ENCODE results near the gene TRAF3IP3.

The TRAF3IP3 gene

GRCh38 chr1:209755926-209756614, at the start of gene TRAF3IP3:
TSS of gene TRAF3IP3 (plus strand) at chr1:209756053. CDS start at chr1:209760040, 3,987 bp downstream.
- Histone ChIP-seq H3K27me3 (ENCODE audit: control insufficient read depth in 1 of 2, insufficient read depth in 2 of 2, low read length in 2 of 2) (peaks cover 0 to 5% of the 10 kb centered on the region in 2 donors), H3K36me3 (ENCODE audit: control insufficient read depth in 1 of 2, insufficient read depth in 2 of 2, low read length in 2 of 2) (no peaks in the 10 kb centered on the region), H3K27ac (ENCODE audit: low read depth, low read length) (peak within 1 kb of the TSS; percentile 37), H3K4me3 (ENCODE audit: low read depth in 1 of 2, low read length in 2 of 2) (peak within 1 kb of the TSS; percentile 45 to 66), H3K9me3 (ENCODE audit: control insufficient read depth in 1 of 2, low read length in 2 of 2) (no peaks in the 10 kb centered on the region), H3K4me1 (ENCODE audit: control insufficient read depth in 1 of 2, insufficient read depth in 2 of 2, low read length in 2 of 2) (peaks cover 11% of the 10 kb centered on the region in 2 donors), H3K9ac (ENCODE audit: low read depth in 1 of 2, low read length in 2 of 2) (peak within 1 kb of the TSS; percentile 36 to 63)

GRCh38 chr1:209706622-209707021, 49.2 kb upstream of the TRAF3IP3 start:
- Histone ChIP-seq H3K9me3 (ENCODE audit: control insufficient read depth in 1 of 2, low read length in 2 of 2) (no peaks in the 10 kb centered on the region), H3K27me3 (ENCODE audit: control insufficient read depth in 1 of 2, insufficient read depth in 2 of 2, low read length in 2 of 2) (no peaks in the 10 kb centered on the region), H3K9ac (ENCODE audit: low read depth in 1 of 2, low read length in 2 of 2) (no peak overlapping the region), H3K4me3 (ENCODE audit: low read depth in 1 of 2, low read length in 2 of 2) (no peak overlapping the region), H3K36me3 (ENCODE audit: control insufficient read depth in 1 of 2, insufficient read depth in 2 of 2, low read length in 2 of 2) (no peaks in the 10 kb centered on the region), H3K27ac (ENCODE audit: low read depth, low read length) (no peak overlapping the region), H3K4me1 (ENCODE audit: control insufficient read depth in 1 of 2, insufficient read depth in 2 of 2, low read length in 2 of 2) (no peaks in the 10 kb centered on the region)

GRCh38 chr1:209707308-209707707, 48.5 kb upstream of the TRAF3IP3 start:
- Histone ChIP-seq H3K27ac (ENCODE audit: low read depth, low read length) (no peak overlapping the region), H3K4me3 (ENCODE audit: low read depth in 1 of 2, low read length in 2 of 2) (no peak overlapping the region), H3K27me3 (ENCODE audit: control insufficient read depth in 1 of 2, insufficient read depth in 2 of 2, low read length in 2 of 2) (no peaks in the 10 kb centered on the region), H3K9ac (ENCODE audit: low read depth in 1 of 2, low read length in 2 of 2) (no peak overlapping the region), H3K4me1 (ENCODE audit: control insufficient read depth in 1 of 2, insufficient read depth in 2 of 2, low read length in 2 of 2) (no peaks in the 10 kb centered on the region), H3K36me3 (ENCODE audit: control insufficient read depth in 1 of 2, insufficient read depth in 2 of 2, low read length in 2 of 2) (no peaks in the 10 kb centered on the region), H3K9me3 (ENCODE audit: control insufficient read depth in 1 of 2, low read length in 2 of 2) (no peaks in the 10 kb centered on the region)

- H3K4me3 ChIP-seq (ENCODE audit: low read depth in 1 of 2, low read length in 2 of 2): no peak overlapping the region
- no peak overlapping the region for H3K27ac ChIP-seq (ENCODE audit: low read depth, low read length)
- H3K27me3 ChIP-seq (ENCODE audit: control insufficient read depth in 1 of 2, insufficient read depth in 2 of 2, low read length in 2 of 2): no peaks in the 10 kb centered on the region
- H3K4me1 ChIP-seq (ENCODE audit: control insufficient read depth in 1 of 2, insufficient read depth in 2 of 2, low read length in 2 of 2): no peaks in the 10 kb centered on the region
- H3K36me3 ChIP-seq (ENCODE audit: control insufficient read depth in 1 of 2, insufficient read depth in 2 of 2, low read length in 2 of 2): no peaks in the 10 kb centered on the region
- no peaks in the 10 kb centered on the region for H3K9me3 ChIP-seq (ENCODE audit: control insufficient read depth in 1 of 2, low read length in 2 of 2)
- no peak overlapping the region for H3K9ac ChIP-seq (ENCODE audit: low read depth in 1 of 2, low read length in 2 of 2)
These were observed 47.6 kb upstream of the TRAF3IP3 start for GRCh38 chr1:209708297-209708696.

- Histone ChIP-seq H3K36me3 (ENCODE audit: control insufficient read depth in 1 of 2, insufficient read depth in 2 of 2, low read length in 2 of 2) (no peaks in the 10 kb centered on the region), H3K9me3 (ENCODE audit: control insufficient read depth in 1 of 2, low read length in 2 of 2) (no peaks in the 10 kb centered on the region), H3K27me3 (ENCODE audit: control insufficient read depth in 1 of 2, insufficient read depth in 2 of 2, low read length in 2 of 2) (no peaks in the 10 kb centered on the region), H3K9ac (ENCODE audit: low read depth in 1 of 2, low read length in 2 of 2) (no peak overlapping the region), H3K4me1 (ENCODE audit: control insufficient read depth in 1 of 2, insufficient read depth in 2 of 2, low read length in 2 of 2) (no peaks in the 10 kb centered on the region), H3K27ac (ENCODE audit: low read depth, low read length) (no peak overlapping the region), H3K4me3 (ENCODE audit: low read depth in 1 of 2, low read length in 2 of 2) (no peak overlapping the region)
These were observed 45.8 kb upstream of the TRAF3IP3 start for GRCh38 chr1:209710093-209710492.

- Histone ChIP-seq H3K9ac (ENCODE audit: low read depth in 1 of 2, low read length in 2 of 2) (no peak overlapping the region), H3K27ac (ENCODE audit: low read depth, low read length) (no peak overlapping the region), H3K36me3 (ENCODE audit: control insufficient read depth in 1 of 2, insufficient read depth in 2 of 2, low read length in 2 of 2) (no peaks in the 10 kb centered on the region), H3K4me3 (ENCODE audit: low read depth in 1 of 2, low read length in 2 of 2) (no peak overlapping the region), H3K27me3 (ENCODE audit: control insufficient read depth in 1 of 2, insufficient read depth in 2 of 2, low read length in 2 of 2) (no peaks in the 10 kb centered on the region), H3K9me3 (ENCODE audit: control insufficient read depth in 1 of 2, low read length in 2 of 2) (no peaks in the 10 kb centered on the region), H3K4me1 (ENCODE audit: control insufficient read depth in 1 of 2, insufficient read depth in 2 of 2, low read length in 2 of 2) (no peaks in the 10 kb centered on the region)
These were observed 45.0 kb upstream of the TRAF3IP3 start for GRCh38 chr1:209710847-209711246.

GRCh38 chr1:209714338-209714737, 41.5 kb upstream of the TRAF3IP3 start:
- H3K9ac ChIP-seq (ENCODE audit: low read depth in 1 of 2, low read length in 2 of 2): no peak overlapping the region
- H3K36me3 ChIP-seq (ENCODE audit: control insufficient read depth in 1 of 2, insufficient read depth in 2 of 2, low read length in 2 of 2): no peaks in the 10 kb centered on the region
- no peaks in the 10 kb centered on the region for H3K9me3 ChIP-seq (ENCODE audit: control insufficient read depth in 1 of 2, low read length in 2 of 2)
- H3K27ac ChIP-seq (ENCODE audit: low read depth, low read length): no peak overlapping the region
- H3K27me3 ChIP-seq (ENCODE audit: control insufficient read depth in 1 of 2, insufficient read depth in 2 of 2, low read length in 2 of 2): no peaks in the 10 kb centered on the region
- H3K4me1 ChIP-seq (ENCODE audit: control insufficient read depth in 1 of 2, insufficient read depth in 2 of 2, low read length in 2 of 2): no peaks in the 10 kb centered on the region
- H3K4me3 ChIP-seq (ENCODE audit: low read depth in 1 of 2, low read length in 2 of 2): no peak overlapping the region

- H3K9ac ChIP-seq (ENCODE audit: low read depth in 1 of 2, low read length in 2 of 2): no peak overlapping the region
- no peak overlapping the region for H3K27ac ChIP-seq (ENCODE audit: low read depth, low read length)
- no peaks in the 10 kb centered on the region for H3K27me3 ChIP-seq (ENCODE audit: control insufficient read depth in 1 of 2, insufficient read depth in 2 of 2, low read length in 2 of 2)
- H3K4me3 ChIP-seq (ENCODE audit: low read depth in 1 of 2, low read length in 2 of 2): no peak overlapping the region
- no peaks in the 10 kb centered on the region for H3K36me3 ChIP-seq (ENCODE audit: control insufficient read depth in 1 of 2, insufficient read depth in 2 of 2, low read length in 2 of 2)
- no peaks in the 10 kb centered on the region for H3K4me1 ChIP-seq (ENCODE audit: control insufficient read depth in 1 of 2, insufficient read depth in 2 of 2, low read length in 2 of 2)
- H3K9me3 ChIP-seq (ENCODE audit: control insufficient read depth in 1 of 2, low read length in 2 of 2): no peaks in the 10 kb centered on the region
These were observed 40.5 kb upstream of the TRAF3IP3 start for GRCh38 chr1:209715314-209715713.

GRCh38 chr1:209717818-209718217, 38.0 kb upstream of the TRAF3IP3 start:
- no peaks in the 10 kb centered on the region for H3K27me3 ChIP-seq (ENCODE audit: control insufficient read depth in 1 of 2, insufficient read depth in 2 of 2, low read length in 2 of 2)
- H3K27ac ChIP-seq (ENCODE audit: low read depth, low read length): no peak overlapping the region
- no peaks in the 10 kb centered on the region for H3K36me3 ChIP-seq (ENCODE audit: control insufficient read depth in 1 of 2, insufficient read depth in 2 of 2, low read length in 2 of 2)
- no peaks in the 10 kb centered on the region for H3K4me1 ChIP-seq (ENCODE audit: control insufficient read depth in 1 of 2, insufficient read depth in 2 of 2, low read length in 2 of 2)
- no peak overlapping the region for H3K9ac ChIP-seq (ENCODE audit: low read depth in 1 of 2, low read length in 2 of 2)
- no peak overlapping the region for H3K4me3 ChIP-seq (ENCODE audit: low read depth in 1 of 2, low read length in 2 of 2)
- H3K9me3 ChIP-seq (ENCODE audit: control insufficient read depth in 1 of 2, low read length in 2 of 2): no peaks in the 10 kb centered on the region

- H3K27ac ChIP-seq (ENCODE audit: low read depth, low read length): peak overlapping the region; percentile 43
- H3K9ac ChIP-seq (ENCODE audit: low read depth in 1 of 2, low read length in 2 of 2): no peak overlapping the region
- H3K27me3 ChIP-seq (ENCODE audit: control insufficient read depth in 1 of 2, insufficient read depth in 2 of 2, low read length in 2 of 2): no peaks in the 10 kb centered on the region
- H3K4me3 ChIP-seq (ENCODE audit: low read depth in 1 of 2, low read length in 2 of 2): no peak overlapping the region
- H3K4me1 ChIP-seq (ENCODE audit: control insufficient read depth in 1 of 2, insufficient read depth in 2 of 2, low read length in 2 of 2): no peaks in the 10 kb centered on the region
- no peaks in the 10 kb centered on the region for H3K36me3 ChIP-seq (ENCODE audit: control insufficient read depth in 1 of 2, insufficient read depth in 2 of 2, low read length in 2 of 2)
- H3K9me3 ChIP-seq (ENCODE audit: control insufficient read depth in 1 of 2, low read length in 2 of 2): no peaks in the 10 kb centered on the region
These were observed 35.5 kb upstream of the TRAF3IP3 start for GRCh38 chr1:209720326-209720725.
